Stimulated activated CD4-positive, alpha-beta T cell treated with anti-CD3 and anti-CD28 coated beads, Interleukin-12 subunit alpha, Interleukin-12 subunit beta, amount 100 ng/mL, for 24 hours (primary cell): ENCODE measurements around the gene GZMH.
"Not testable (repeated sequence)": the region's sequence is repeated elsewhere in the genome, so short reads cannot be mapped to it uniquely, and the experiment has no call there.

Experiments used
- DNase-seq, 2 experiments: peaks; one replicate each; pipeline ENCODE4 v3.0.0-alpha.2; 2020; ENCODE audit warnings: low read depth in 2 of 2

Gene GZMH

GRCh38 chr14:24595073-24595808, 14.2 kb downstream of the GZMH start:
- DNase-seq, result no peak

- DNase-seq, result not testable (repeated sequence)
These were observed 18.5 kb downstream of the GZMH start for GRCh38 chr14:24591004-24591403.

- not testable (repeated sequence) for DNase-seq
These were observed 25.1 kb downstream of the GZMH start for GRCh38 chr14:24584402-24584801.

- no peak for DNase-seq
These were observed 30.9 kb downstream of the GZMH start for GRCh38 chr14:24578558-24578957.

- DNase-seq, result no peak
These were observed 32.7 kb downstream of the GZMH start for GRCh38 chr14:24576771-24577170.

- DNase-seq, result no peak
These were observed 33.3 kb downstream of the GZMH start, which contains the start of gene CTSG for GRCh38 chr14:24576182-24576581. Gene CTSG (minus strand): TSS chr14:24576250. CDS start chr14:24576223, 27 bp downstream.

GRCh38 chr14:24574206-24574774, 35.2 kb downstream of the GZMH start:
- DNase-seq, result no peak

- no peak for DNase-seq
These were observed 43.2 kb downstream of the GZMH start for GRCh38 chr14:24566318-24566717.

- DNase-seq, result no peak
These were observed 43.7 kb downstream of the GZMH start for GRCh38 chr14:24565766-24566165.

GRCh38 chr14:24563505-24563904, 46.0 kb downstream of the GZMH start:
- DNase-seq, result no peak

- DNase-seq, result no peak
These were observed 52.7 kb downstream of the GZMH start for GRCh38 chr14:24556756-24557155.
